Measurements from ENCODE around the gene S1PR1.

Gene S1PR1

GRCh38 chr1:101244842-101245241, 8.0 kb downstream of the S1PR1 start:
- no peaks in the 10 kb centered on the region for H3K79me2 ChIP-seq
- no peak overlapping the region for H2AFZ ChIP-seq
- H3K27ac ChIP-seq = no peak overlapping the region
- no peaks in the 10 kb centered on the region for H3K9me3 ChIP-seq (ENCODE audit: control insufficient read depth, low read length)
- no peak overlapping the region for H3K4me3 ChIP-seq (ENCODE audit: low read depth, low read length)
- H3K4me2 ChIP-seq (ENCODE audit: low read length) = no peak overlapping the region
- H3K4me1 ChIP-seq = no peaks in the 10 kb centered on the region
- TF ChIP-seq, protein P1, sequence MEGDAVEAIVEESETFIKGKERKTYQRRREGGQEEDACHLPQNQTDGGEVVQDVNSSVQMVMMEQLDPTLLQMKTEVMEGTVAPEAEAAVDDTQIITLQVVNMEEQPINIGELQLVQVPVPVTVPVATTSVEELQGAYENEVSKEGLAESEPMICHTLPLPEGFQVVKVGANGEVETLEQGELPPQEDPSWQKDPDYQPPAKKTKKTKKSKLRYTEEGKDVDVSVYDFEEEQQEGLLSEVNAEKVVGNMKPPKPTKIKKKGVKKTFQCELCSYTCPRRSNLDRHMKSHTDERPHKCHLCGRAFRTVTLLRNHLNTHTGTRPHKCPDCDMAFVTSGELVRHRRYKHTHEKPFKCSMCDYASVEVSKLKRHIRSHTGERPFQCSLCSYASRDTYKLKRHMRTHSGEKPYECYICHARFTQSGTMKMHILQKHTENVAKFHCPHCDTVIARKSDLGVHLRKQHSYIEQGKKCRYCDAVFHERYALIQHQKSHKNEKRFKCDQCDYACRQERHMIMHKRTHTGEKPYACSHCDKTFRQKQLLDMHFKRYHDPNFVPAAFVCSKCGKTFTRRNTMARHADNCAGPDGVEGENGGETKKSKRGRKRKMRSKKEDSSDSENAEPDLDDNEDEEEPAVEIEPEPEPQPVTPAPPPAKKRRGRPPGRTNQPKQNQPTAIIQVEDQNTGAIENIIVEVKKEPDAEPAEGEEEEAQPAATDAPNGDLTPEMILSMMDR (IDR thresholded peaks at IDR 0.05) = no peak
- no peaks in the 10 kb centered on the region for H3K36me3 ChIP-seq (ENCODE audit: control insufficient read depth, insufficient read depth, low read length)
- H3K9ac ChIP-seq = no peak overlapping the region
- no peaks in the 10 kb centered on the region for H3K27me3 ChIP-seq (ENCODE audit: control insufficient read depth, insufficient read depth, low read length)

DNA sequence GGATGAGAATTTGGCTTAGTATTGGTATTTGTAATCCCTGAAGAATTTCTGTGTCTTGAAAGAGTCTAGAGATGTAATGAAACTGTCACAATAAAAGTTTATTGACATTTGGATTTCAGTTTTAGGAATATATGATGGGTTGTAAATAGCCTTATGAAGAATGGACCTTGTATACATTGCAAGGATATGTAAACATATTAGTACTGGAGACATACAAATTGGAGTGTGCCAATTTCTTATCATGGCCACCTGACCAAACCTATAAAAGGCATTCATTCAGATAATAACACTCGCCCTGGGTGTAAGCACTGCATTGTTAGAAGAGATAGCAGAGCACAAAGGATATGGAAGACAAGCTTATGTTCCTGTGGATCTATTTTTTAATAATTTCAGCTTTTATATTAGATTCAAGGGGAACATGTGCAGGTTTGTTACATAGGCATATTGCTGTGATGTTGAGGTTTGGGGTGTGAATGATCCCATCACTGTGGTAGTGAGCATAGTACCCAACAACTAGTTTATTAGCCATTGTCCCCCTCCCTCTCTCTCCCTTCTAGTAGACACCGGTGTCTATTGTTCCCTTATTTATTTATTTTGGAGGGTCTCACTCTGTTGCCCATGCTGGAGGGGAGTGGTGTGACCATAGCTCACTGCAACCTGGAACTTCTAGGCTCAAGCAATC, 8.6 kb downstream of the S1PR1 start:
- TF ChIP-seq, protein P1 (IDR thresholded peaks at IDR 0.05) = no peak
- H3K9me3 ChIP-seq (ENCODE audit: control insufficient read depth, low read length) = no peaks in the 10 kb centered on the region
- no peaks in the 10 kb centered on the region for H3K36me3 ChIP-seq (ENCODE audit: control insufficient read depth, insufficient read depth, low read length)
- H3K4me2 ChIP-seq (ENCODE audit: low read length) = no peak overlapping the region
- no peaks in the 10 kb centered on the region for H3K4me1 ChIP-seq
- H3K9ac ChIP-seq = no peak overlapping the region
- H3K79me2 ChIP-seq = no peaks in the 10 kb centered on the region
- no peak overlapping the region for H2AFZ ChIP-seq
- H3K27me3 ChIP-seq (ENCODE audit: control insufficient read depth, insufficient read depth, low read length) = no peaks in the 10 kb centered on the region
- no peak overlapping the region for H3K4me3 ChIP-seq (ENCODE audit: low read depth, low read length)
- no peak overlapping the region for H3K27ac ChIP-seq

GRCh38 chr1:101247404-101248287, 10.8 kb downstream of the S1PR1 start:
- Histone ChIP-seq H3K9ac (no peak overlapping the region), H3K9me3 (ENCODE audit: control insufficient read depth, low read length) (no peaks in the 10 kb centered on the region), H3K27me3 (ENCODE audit: control insufficient read depth, insufficient read depth, low read length) (no peaks in the 10 kb centered on the region), H3K4me2 (ENCODE audit: low read length) (no peak overlapping the region), H3K36me3 (ENCODE audit: control insufficient read depth, insufficient read depth, low read length) (no peaks in the 10 kb centered on the region), H2AFZ (no peak overlapping the region), H3K4me1 (no peaks in the 10 kb centered on the region), H3K27ac (no peak overlapping the region), H3K4me3 (ENCODE audit: low read depth, low read length) (no peak overlapping the region), H3K79me2 (no peaks in the 10 kb centered on the region)
- TF ChIP-seq, protein P1 (IDR thresholded peaks at IDR 0.05) = no peak

DNA sequence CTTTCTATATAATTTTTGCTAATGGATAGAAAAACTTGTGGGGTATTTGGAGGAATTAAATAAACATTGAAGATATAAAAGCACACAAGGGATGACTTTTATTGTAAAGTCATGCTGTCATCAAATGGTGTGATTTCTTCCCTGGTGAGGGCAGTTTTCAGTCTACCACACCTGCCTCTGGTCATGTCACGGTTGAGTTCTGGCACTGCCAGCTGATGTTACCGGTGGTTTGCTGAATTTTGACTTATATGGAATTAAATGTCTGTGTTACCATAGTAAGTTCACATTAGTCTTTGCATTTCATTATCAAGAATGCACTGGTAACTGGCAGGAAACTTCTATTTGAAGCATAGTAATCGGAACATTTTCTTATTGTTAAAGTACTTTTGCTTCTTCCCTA, 13.4 kb downstream of the S1PR1 start:
- H3K27ac ChIP-seq = no peak overlapping the region
- no peak overlapping the region for H3K4me3 ChIP-seq (ENCODE audit: low read depth, low read length)
- no peak overlapping the region for H3K9ac ChIP-seq
- H2AFZ ChIP-seq = no peak overlapping the region
- no peaks in the 10 kb centered on the region for H3K36me3 ChIP-seq (ENCODE audit: control insufficient read depth, insufficient read depth, low read length)
- no peaks in the 10 kb centered on the region for H3K27me3 ChIP-seq (ENCODE audit: control insufficient read depth, insufficient read depth, low read length)
- TF ChIP-seq, protein P1 (IDR thresholded peaks at IDR 0.05) = no peak
- H3K4me2 ChIP-seq (ENCODE audit: low read length) = no peak overlapping the region
- H3K79me2 ChIP-seq = no peaks in the 10 kb centered on the region
- H3K9me3 ChIP-seq (ENCODE audit: control insufficient read depth, low read length) = no peaks in the 10 kb centered on the region
- H3K4me1 ChIP-seq = no peaks in the 10 kb centered on the region

All from parathyroid adenoma (tissue), 2 donors.